SU-DHL-6 (cell line): Measurements from ENCODE around the gene TCEAL4.

Source experiments
- H2AFZ ChIP-seq: fragments of 200-600 bp; sonication (generic); 2 replicates; pipeline ENCODE4 v1.6.1; 2014; ENCODE audit warnings: low read depth, mild to moderate bottlenecking, moderate library complexity, mixed read lengths, antibody characterized with exemption, low read length; ENCODE audit not compliant: severe bottlenecking
- H3F3A ChIP-seq: fragments of 200-600 bp; shearing (Covaris generic); 2 replicates; pipeline ENCODE4 v1.6.0; 2016; ENCODE audit warnings: antibody characterized with exemption, mild to moderate bottlenecking; ENCODE audit not compliant: insufficient read depth
- H3K27ac ChIP-seq: fragments of 200-600 bp; sonication (generic); 2 replicates; pipeline ENCODE4 v1.5.1; 2016; ENCODE audit warnings: low read depth, mild to moderate bottlenecking, low read length, moderate library complexity, mixed read lengths
- H3K27me3 ChIP-seq: fragments of 200-600 bp; sonication (generic), shearing (Covaris generic); 2 replicates; pipeline ENCODE4 v1.6.0; 2014; ENCODE audit warnings: mild to moderate bottlenecking, low read length
- H3K36me3 ChIP-seq: fragments of 200-600 bp; sonication (generic); 2 replicates; pipeline ENCODE4 v1.6.1; 2014; ENCODE audit warnings: mild to moderate bottlenecking, low read length, mixed read lengths
- H3K4me2 ChIP-seq: fragments of 300-600, 200-600 bp; shearing (Covaris generic), sonication (generic); 2 replicates; pipeline ENCODE4 v1.6.0; 2014; ENCODE audit warnings: low read length, low read depth, mild to moderate bottlenecking; ENCODE audit not compliant: poor library complexity, severe bottlenecking
- H3K4me3 ChIP-seq: fragments of 200-600 bp; sonication (generic); 2 replicates; pipeline ENCODE4 v1.5.1; 2014; ENCODE audit warnings: antibody characterized with exemption, low read length, mild to moderate bottlenecking, mixed read lengths; ENCODE audit not compliant: insufficient read depth, poor library complexity, severe bottlenecking
- H3K79me2 ChIP-seq: fragments of 200-600 bp; sonication (generic); 2 replicates; pipeline ENCODE4 v1.6.1; 2014; ENCODE audit warnings: mild to moderate bottlenecking, low read length, moderate library complexity; ENCODE audit not compliant: insufficient read depth
- H3K9ac ChIP-seq: fragments of 200-600 bp; sonication (generic); 2 replicates; pipeline ENCODE4 v1.7.0; 2014; ENCODE audit warnings: mild to moderate bottlenecking, low read length
- H3K9me2 ChIP-seq: fragments of 200-600 bp; sonication (generic); replicated peaks from 2 replicates; pipeline ENCODE4 v1.6.1; 2014; ENCODE audit warnings: low read length; ENCODE audit not compliant: insufficient read depth
- H3K9me3 ChIP-seq: fragments of 200-600 bp; sonication (generic); 2 replicates; pipeline ENCODE4 v1.6.1; 2014; ENCODE audit warnings: low read length, mixed read lengths; ENCODE audit not compliant: insufficient read depth
- H4K20me1 ChIP-seq: fragments of 200-600 bp; sonication (generic); 2 replicates; pipeline ENCODE4 v1.6.1; 2014; ENCODE audit warnings: low read depth, mild to moderate bottlenecking, antibody characterized with exemption, low read length, moderate library complexity, mixed read lengths
- EZH2phosphoT487 ChIP-seq: fragments of 200-600 bp; sonication (generic), shearing (Covaris generic); conservative IDR thresholded peaks from 2 replicates; pipeline ENCODE4 v1.6.1; 2018; ENCODE audit warnings: mild to moderate bottlenecking, antibody characterized with exemption, low read length, moderate library complexity, mixed read lengths
- TF ChIP-seq, protein P1 (sequence below): fragments of 200-600 bp; sonication (generic); IDR thresholded peaks from one replicate; pipeline ENCODE4 v1.5.1; 2017; ENCODE audit warnings: antibody characterized with exemption, mild to moderate bottlenecking, low read length, moderate library complexity; ENCODE audit not compliant: insufficient read depth, poor library complexity, severe bottlenecking

TCEAL4 gene

DNA sequence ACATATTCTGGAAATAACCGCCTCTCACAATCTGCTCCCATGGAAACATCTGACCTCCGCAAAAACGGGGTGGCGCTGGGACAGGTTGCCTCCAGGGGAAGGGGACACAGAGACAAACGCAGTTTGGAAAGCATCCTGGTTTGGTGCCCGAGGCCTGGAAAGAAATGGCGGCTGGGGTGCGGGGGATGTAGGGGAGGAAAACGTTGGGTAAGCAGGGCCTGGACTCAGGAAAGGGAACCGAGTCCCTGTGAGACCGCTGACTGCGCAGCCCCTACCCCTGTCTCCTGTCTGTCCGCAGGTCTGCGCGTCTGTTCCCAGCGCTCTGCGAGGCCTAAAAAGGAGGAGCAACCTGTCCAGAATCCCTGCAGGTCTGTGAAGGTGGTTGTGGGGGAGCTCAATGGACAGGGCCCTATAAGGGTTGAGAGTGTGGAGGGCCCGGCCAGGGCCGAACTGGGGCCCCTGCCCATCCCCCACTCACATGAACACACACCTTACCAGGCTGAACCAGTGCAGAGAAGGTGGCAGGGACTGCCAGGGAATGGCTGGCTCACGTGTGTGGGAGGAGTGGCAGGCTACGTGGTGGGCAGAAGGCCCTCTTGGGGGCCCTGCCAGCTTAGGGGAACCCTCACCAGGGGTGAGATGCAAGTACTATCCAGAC, 23.1 kb downstream of the TCEAL4 start:
- H3K9me2 ChIP-seq, result no peaks in the 10 kb centered on the region
- H3K36me3 ChIP-seq, result no peaks in the 10 kb centered on the region
- no peak overlapping the region for H2AFZ ChIP-seq
- no peak for TF ChIP-seq EZH2phosphoT487
- TF ChIP-seq, protein P1, sequence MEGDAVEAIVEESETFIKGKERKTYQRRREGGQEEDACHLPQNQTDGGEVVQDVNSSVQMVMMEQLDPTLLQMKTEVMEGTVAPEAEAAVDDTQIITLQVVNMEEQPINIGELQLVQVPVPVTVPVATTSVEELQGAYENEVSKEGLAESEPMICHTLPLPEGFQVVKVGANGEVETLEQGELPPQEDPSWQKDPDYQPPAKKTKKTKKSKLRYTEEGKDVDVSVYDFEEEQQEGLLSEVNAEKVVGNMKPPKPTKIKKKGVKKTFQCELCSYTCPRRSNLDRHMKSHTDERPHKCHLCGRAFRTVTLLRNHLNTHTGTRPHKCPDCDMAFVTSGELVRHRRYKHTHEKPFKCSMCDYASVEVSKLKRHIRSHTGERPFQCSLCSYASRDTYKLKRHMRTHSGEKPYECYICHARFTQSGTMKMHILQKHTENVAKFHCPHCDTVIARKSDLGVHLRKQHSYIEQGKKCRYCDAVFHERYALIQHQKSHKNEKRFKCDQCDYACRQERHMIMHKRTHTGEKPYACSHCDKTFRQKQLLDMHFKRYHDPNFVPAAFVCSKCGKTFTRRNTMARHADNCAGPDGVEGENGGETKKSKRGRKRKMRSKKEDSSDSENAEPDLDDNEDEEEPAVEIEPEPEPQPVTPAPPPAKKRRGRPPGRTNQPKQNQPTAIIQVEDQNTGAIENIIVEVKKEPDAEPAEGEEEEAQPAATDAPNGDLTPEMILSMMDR, result no peak
- no peak overlapping the region for H3K9ac ChIP-seq
- no peaks in the 10 kb centered on the region for H3K27me3 ChIP-seq
- no peaks in the 10 kb centered on the region for H4K20me1 ChIP-seq
- H3K9me3 ChIP-seq, result no peaks in the 10 kb centered on the region
- no peak overlapping the region for H3K4me2 ChIP-seq
- no peaks in the 10 kb centered on the region for H3F3A ChIP-seq
- no peaks in the 10 kb centered on the region for H3K79me2 ChIP-seq
- no peak overlapping the region for H3K27ac ChIP-seq
- H3K4me3 ChIP-seq, result no peak overlapping the region

DNA sequence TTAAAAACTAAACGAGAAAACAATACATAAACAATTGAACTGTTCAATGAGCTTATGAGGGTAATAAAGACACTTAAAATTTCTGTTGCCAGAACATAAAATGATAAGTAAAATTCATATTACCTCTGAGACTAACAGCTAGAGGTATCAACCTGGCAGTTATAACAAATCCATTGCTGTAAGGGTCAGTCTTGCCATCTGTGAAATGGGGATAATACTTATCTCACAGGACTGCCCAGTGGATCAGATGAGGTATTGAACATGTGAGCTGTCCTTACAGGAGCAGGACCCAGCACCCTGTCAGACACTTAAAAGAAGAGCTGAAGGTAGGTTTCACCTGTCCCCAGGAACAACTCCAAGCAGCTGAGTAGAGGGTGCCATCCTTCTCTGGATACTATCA, 25.0 kb downstream of the TCEAL4 start:
- no peak overlapping the region for H2AFZ ChIP-seq
- H3K9me2 ChIP-seq, result no peaks in the 10 kb centered on the region
- no peak overlapping the region for H3K4me3 ChIP-seq
- no peaks in the 10 kb centered on the region for H3K79me2 ChIP-seq
- TF ChIP-seq, protein P1, result no peak
- TF ChIP-seq EZH2phosphoT487, result no peak
- no peaks in the 10 kb centered on the region for H3K27me3 ChIP-seq
- H4K20me1 ChIP-seq, result no peaks in the 10 kb centered on the region
- H3K4me2 ChIP-seq, result no peak overlapping the region
- H3K27ac ChIP-seq, result no peak overlapping the region
- no peaks in the 10 kb centered on the region for H3K36me3 ChIP-seq
- H3K9me3 ChIP-seq, result no peaks in the 10 kb centered on the region
- no peaks in the 10 kb centered on the region for H3F3A ChIP-seq
- H3K9ac ChIP-seq, result no peak overlapping the region

- Histone ChIP-seq H3K27ac (no peak overlapping the region), H2AFZ (no peak overlapping the region), H3K9me3 (no peaks in the 10 kb centered on the region), H3K4me2 (no peak overlapping the region), H4K20me1 (no peaks in the 10 kb centered on the region), H3K9ac (no peak overlapping the region), H3F3A (no peaks in the 10 kb centered on the region), H3K4me3 (no peak overlapping the region), H3K36me3 (no peaks in the 10 kb centered on the region), H3K27me3 (no peaks in the 10 kb centered on the region), H3K79me2 (no peaks in the 10 kb centered on the region), H3K9me2 (no peaks in the 10 kb centered on the region)
- TF ChIP-seq, protein P1, result no peak
- TF ChIP-seq EZH2phosphoT487, result no peak
These were observed 28.1 kb downstream of the TCEAL4 start for GRCh38 chrX:103613362-103613890.
